Measurements from ENCODE around the gene KLF11. TPM values are rescaled to one million over a fixed set of nuclear protein-coding genes. Genes with fewer than 3 reads are reported as not detected.

Gene KLF11
- total RNA-seq, 1 donor from 2014 or later, result 21.1 TPM

GRCh38 chr2:10084223-10084865 is 41.0 kb downstream of the KLF11 start:
- no peak for TF ChIP-seq CTCF (IDR thresholded peaks at IDR 0.05; ENCODE audit: partially characterized antibody, unreplicated experiment)
- Mint-ChIP-seq H3K4me1 (ENCODE audit: low read depth, unreplicated experiment) (no peaks in the 10 kb centered on the region), H3K27me3 (ENCODE audit: unreplicated experiment) (peaks cover 11% of the 10 kb centered on the region), H3K9me3 (ENCODE audit: unreplicated experiment) (peaks cover 3% of the 10 kb centered on the region), H3K36me3 (ENCODE audit: unreplicated experiment) (no peaks in the 10 kb centered on the region), H3K4me3 (ENCODE audit: unreplicated experiment) (no peak overlapping the region), H3K27ac (ENCODE audit: unreplicated experiment) (no peak overlapping the region)
- no peak for DNase-seq

- no peak overlapping the region for H3K27ac Mint-ChIP-seq (ENCODE audit: unreplicated experiment)
- peaks cover 11% of the 10 kb centered on the region for H3K27me3 Mint-ChIP-seq (ENCODE audit: unreplicated experiment)
- H3K9me3 Mint-ChIP-seq (ENCODE audit: unreplicated experiment), result peaks cover 3% of the 10 kb centered on the region
- no peak overlapping the region for H3K4me3 Mint-ChIP-seq (ENCODE audit: unreplicated experiment)
- TF ChIP-seq CTCF (IDR thresholded peaks at IDR 0.05; ENCODE audit: partially characterized antibody, unreplicated experiment), result no peak
- no peak for DNase-seq
- H3K36me3 Mint-ChIP-seq (ENCODE audit: unreplicated experiment), result no peaks in the 10 kb centered on the region
- H3K4me1 Mint-ChIP-seq (ENCODE audit: low read depth, unreplicated experiment), result no peaks in the 10 kb centered on the region
Observed at GRCh38 chr2:10085043-10085667, 41.8 kb downstream of the KLF11 start.

GRCh38 chr2:10085668-10086059 is 42.3 kb downstream of the KLF11 start:
- DNase-seq, result no peak
- Mint-ChIP-seq H3K4me3 (ENCODE audit: unreplicated experiment) (no peak overlapping the region), H3K4me1 (ENCODE audit: low read depth, unreplicated experiment) (no peaks in the 10 kb centered on the region), H3K9me3 (ENCODE audit: unreplicated experiment) (peaks cover 3% of the 10 kb centered on the region), H3K36me3 (ENCODE audit: unreplicated experiment) (no peaks in the 10 kb centered on the region), H3K27ac (ENCODE audit: unreplicated experiment) (no peak overlapping the region), H3K27me3 (ENCODE audit: unreplicated experiment) (peaks cover 11% of the 10 kb centered on the region)
- TF ChIP-seq CTCF (IDR thresholded peaks at IDR 0.05; ENCODE audit: partially characterized antibody, unreplicated experiment), result no peak

- H3K27me3 Mint-ChIP-seq (ENCODE audit: unreplicated experiment), result peaks cover 6% of the 10 kb centered on the region
- H3K27ac Mint-ChIP-seq (ENCODE audit: unreplicated experiment), result no peak overlapping the region
- H3K4me1 Mint-ChIP-seq (ENCODE audit: low read depth, unreplicated experiment), result no peaks in the 10 kb centered on the region
- DNase-seq, result no peak
- H3K9me3 Mint-ChIP-seq (ENCODE audit: unreplicated experiment), result no peaks in the 10 kb centered on the region
- H3K4me3 Mint-ChIP-seq (ENCODE audit: unreplicated experiment), result no peak overlapping the region
- no peak for TF ChIP-seq CTCF (IDR thresholded peaks at IDR 0.05; ENCODE audit: partially characterized antibody, unreplicated experiment)
- H3K36me3 Mint-ChIP-seq (ENCODE audit: unreplicated experiment), result peaks cover under 1% of the 10 kb centered on the region
Observed at GRCh38 chr2:10086950-10087349, 43.6 kb downstream of the KLF11 start.

GRCh38 chr2:10087360-10087759 is 44.0 kb downstream of the KLF11 start:
- Mint-ChIP-seq H3K36me3 (ENCODE audit: unreplicated experiment) (peaks cover 4% of the 10 kb centered on the region), H3K4me3 (ENCODE audit: unreplicated experiment) (no peak overlapping the region), H3K4me1 (ENCODE audit: low read depth, unreplicated experiment) (no peaks in the 10 kb centered on the region), H3K27ac (ENCODE audit: unreplicated experiment) (no peak overlapping the region), H3K9me3 (ENCODE audit: unreplicated experiment) (no peaks in the 10 kb centered on the region), H3K27me3 (ENCODE audit: unreplicated experiment) (peaks cover 5% of the 10 kb centered on the region)
- no peak for DNase-seq
- TF ChIP-seq CTCF (IDR thresholded peaks at IDR 0.05; ENCODE audit: partially characterized antibody, unreplicated experiment), result no peak

All from glutamatergic neuron (in vitro differentiated cells).